Left ventricle myocardium inferior (tissue), 1 donor: Measurements from ENCODE around the gene PLEKHN1. TPM values are rescaled to one million over a fixed set of nuclear protein-coding genes. Genes with fewer than 3 reads are reported as not detected.
"Not testable (repeated sequence)": the region's sequence is repeated elsewhere in the genome, so short reads cannot be mapped to it uniquely, and the experiment has no call there.

ENCODE experiments used
- DNase-seq: peaks from one replicate; pipeline ENCODE4 v3.0.0-alpha.2; 2020
- H3K27ac ChIP-seq: fragments of 200-600 bp; replicated peaks from 2 replicates; pipeline ENCODE4 v1.8.0; 2021
- H3K27me3 ChIP-seq: fragments of 200-600 bp; 2 replicates; pipeline ENCODE4 v1.8.0; 2021; ENCODE audit warnings: low read depth
- H3K36me3 ChIP-seq: fragments of 200-600 bp; 2 replicates; pipeline ENCODE4 v1.8.0; 2021
- H3K4me1 ChIP-seq: fragments of 200-600 bp; 2 replicates; pipeline ENCODE4 v1.8.0; 2021
- H3K4me3 ChIP-seq: fragments of 200-600 bp; 2 replicates; pipeline ENCODE4 v1.8.0; 2021; ENCODE audit warnings: mild to moderate bottlenecking, moderate library complexity
- H3K9me3 ChIP-seq: fragments of 200-600 bp; replicated peaks from 2 replicates; pipeline ENCODE4 v1.8.0; 2021
- CTCF ChIP-seq: fragments of 200-600 bp; IDR thresholded peaks from 2 replicates; pipeline ENCODE4 v1.8.0; 2021; ENCODE audit warnings: antibody characterized with exemption, mild to moderate bottlenecking, borderline replicate concordance
- intact Hi-C: fragments of 100-400 bp; cut with micrococcal nuclease; formaldehyde crosslinking; loops from one replicate; pipeline ENCODE4 v1.11.0; 2022
- total RNA-seq: library from RNA; stranded (reverse); fragmentation: NEBNext Ultra II Directional; extraction: Animal tissue kit (Norgen Biotek cat#: 25700); gene quantifications from one replicate; pipeline ENCODE4 v1.2.1, GENCODE V29; 2021
- donor health status: DM: no; HTN: yes; CAD: no; lungs with severe emphysema.

PLEKHN1 gene
- total RNA-seq, 1 donor from 2014 or later: not detected

GRCh38 chr1:944341-945325 lies 21.6 kb upstream of the PLEKHN1 start:
- TF ChIP-seq CTCF: no peak
- peaks cover 44% of the 10 kb centered on the region for H3K27me3 ChIP-seq
- DNase-seq: peak; percentile 51
- peaks cover 54% of the 10 kb centered on the region for H3K4me1 ChIP-seq
- no peaks in the 10 kb centered on the region for H3K9me3 ChIP-seq
- peak overlapping the region; percentile 17 for H3K4me3 ChIP-seq
- H3K36me3 ChIP-seq: peaks cover 52% of the 10 kb centered on the region
- intact Hi-C loops: no loop called here
- H3K27ac ChIP-seq: peak overlapping the region; percentile 63

GRCh38 chr1:945688-946556 lies 20.4 kb upstream of the PLEKHN1 start:
- Histone ChIP-seq H3K4me3 (no peak overlapping the region), H3K36me3 (peaks cover 65% of the 10 kb centered on the region), H3K27me3 (peaks cover 31% of the 10 kb centered on the region), H3K27ac (no peak overlapping the region), H3K9me3 (no peaks in the 10 kb centered on the region), H3K4me1 (peaks cover 42% of the 10 kb centered on the region)
- intact Hi-C loops: no loop called here
- no peak for TF ChIP-seq CTCF
- DNase-seq: no peak

DNA sequence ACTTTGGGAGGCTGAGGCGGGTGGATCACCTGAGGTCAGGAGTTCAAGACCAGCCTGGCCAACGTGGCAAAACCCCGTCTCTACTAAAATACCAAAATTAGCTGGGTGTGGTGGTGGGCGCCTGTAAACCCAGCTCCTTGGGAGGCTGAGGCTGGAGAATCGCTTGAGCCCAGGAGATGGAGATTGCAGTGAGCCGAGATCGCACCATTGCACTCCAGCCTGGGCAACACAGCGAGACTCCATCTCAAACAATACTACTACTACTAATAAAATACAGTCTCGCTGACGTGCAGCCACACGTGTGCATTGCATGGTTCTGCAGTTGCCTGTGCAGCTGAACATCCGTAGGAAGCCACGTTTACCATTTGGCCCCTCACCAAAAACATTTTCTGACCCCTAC lies 19.5 kb upstream of the PLEKHN1 start:
- intact Hi-C loops, DNase-seq, H3K9me3 ChIP-seq, H3K4me3 ChIP-seq, H3K27ac ChIP-seq: not testable (repeated sequence)
- H3K27me3 ChIP-seq: peaks cover 22% of the 10 kb centered on the region
- H3K36me3 ChIP-seq: peaks cover 74% of the 10 kb centered on the region
- peaks cover 34% of the 10 kb centered on the region for H3K4me1 ChIP-seq

- intact Hi-C loops: no loop called here
- H3K27ac ChIP-seq: no peak overlapping the region
- H3K36me3 ChIP-seq: peaks cover 85% of the 10 kb centered on the region
- H3K4me3 ChIP-seq: no peak overlapping the region
- no peaks in the 10 kb centered on the region for H3K9me3 ChIP-seq
- H3K4me1 ChIP-seq: peaks cover 22% of the 10 kb centered on the region
- peaks cover 11% of the 10 kb centered on the region for H3K27me3 ChIP-seq
- no peak for DNase-seq
- TF ChIP-seq CTCF: no peak
These were observed 18.3 kb upstream of the PLEKHN1 start for GRCh38 chr1:947958-948357.

DNA sequence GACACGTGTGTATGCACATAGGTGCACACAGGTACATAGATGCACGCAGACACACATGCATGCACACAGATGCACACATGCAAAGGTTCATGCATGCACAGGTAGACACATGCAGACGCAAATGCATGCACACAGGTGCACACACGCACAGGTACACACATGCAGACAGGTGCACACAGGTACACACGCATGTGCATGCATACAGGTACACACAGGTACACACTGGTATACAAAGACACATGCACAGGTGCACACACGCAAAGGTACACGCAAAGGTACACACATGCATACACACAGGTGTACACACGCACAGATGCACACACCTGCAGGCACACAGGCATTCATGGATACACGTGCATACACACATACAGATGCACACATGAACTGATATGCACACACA lies 16.0 kb upstream of the PLEKHN1 start:
- Histone ChIP-seq H3K36me3 (peaks cover 99% of the 10 kb centered on the region), H3K4me1 (no peaks in the 10 kb centered on the region), H3K4me3 (no peak overlapping the region), H3K27ac (no peak overlapping the region), H3K9me3 (no peaks in the 10 kb centered on the region), H3K27me3 (no peaks in the 10 kb centered on the region)
- no peak for DNase-seq
- no peak for TF ChIP-seq CTCF
- intact Hi-C loops: no loop called here
